ENCODE measurements around the gene MRPL39. TPM values are rescaled to one million over a fixed set of nuclear protein-coding genes. Genes with fewer than 3 reads are reported as not detected.

The MRPL39 gene
- polyA plus RNA-seq, 4 donors, result 30.0 to 50.3 (median 38.6) TPM

- DNase-seq (ENCODE audit: low read depth in 4 of 4, low spot score in 3 of 4), result no peak
These were observed 11.9 kb upstream of the MRPL39 start for GRCh38 chr21:25619198-25619597.

GRCh38 chr21:25615880-25616279, 8.6 kb upstream of the MRPL39 start:
- no peak for DNase-seq (ENCODE audit: low read depth in 4 of 4, low spot score in 3 of 4)

GRCh38 chr21:25614441-25614840, 7.2 kb upstream of the MRPL39 start:
- DNase-seq (ENCODE audit: low read depth in 4 of 4, low spot score in 3 of 4), result no peak

GRCh38 chr21:25608044-25608737, 910 bp upstream of the MRPL39 start:
- DNase-seq (ENCODE audit: low read depth in 4 of 4, low spot score in 3 of 4), result peak in 3 of 4 donors; percentile 57 to 70 (median 58)

GRCh38 chr21:25589887-25590286, 17.4 kb downstream of the MRPL39 start:
- DNase-seq (ENCODE audit: low read depth in 4 of 4, low spot score in 3 of 4), result no peak

- no peak for DNase-seq (ENCODE audit: low read depth in 4 of 4, low spot score in 3 of 4)
These were observed 20.5 kb downstream of the MRPL39 start for GRCh38 chr21:25586791-25587190.

GRCh38 chr21:25586326-25586725, 21.0 kb downstream of the MRPL39 start:
- no peak for DNase-seq (ENCODE audit: low read depth in 4 of 4, low spot score in 3 of 4)

GRCh38 chr21:25584833-25585676, 22.2 kb downstream of the MRPL39 start:
- DNase-seq (ENCODE audit: low read depth in 4 of 4, low spot score in 3 of 4), result no peak

- no peak for DNase-seq (ENCODE audit: low read depth in 4 of 4, low spot score in 3 of 4)
These were observed 23.7 kb downstream of the MRPL39 start for GRCh38 chr21:25583370-25584130.

GRCh38 chr21:25582888-25583287, 24.4 kb downstream of the MRPL39 start:
- no peak for DNase-seq (ENCODE audit: low read depth in 4 of 4, low spot score in 3 of 4)

GRCh38 chr21:25582164-25582790, 25.0 kb downstream of the MRPL39 start:
- no peak for DNase-seq (ENCODE audit: low read depth in 4 of 4, low spot score in 3 of 4)

- no peak for DNase-seq (ENCODE audit: low read depth in 4 of 4, low spot score in 3 of 4)
These were observed 25.7 kb downstream of the MRPL39 start for GRCh38 chr21:25581582-25581981.

GRCh38 chr21:25580912-25581260, 26.4 kb downstream of the MRPL39 start:
- no peak for DNase-seq (ENCODE audit: low read depth in 4 of 4, low spot score in 3 of 4)

- DNase-seq (ENCODE audit: low read depth in 4 of 4, low spot score in 3 of 4), result no peak
These were observed 27.9 kb downstream of the MRPL39 start for GRCh38 chr21:25579226-25580013.

GRCh38 chr21:25578056-25578961, 29.0 kb downstream of the MRPL39 start:
- no peak for DNase-seq (ENCODE audit: low read depth in 4 of 4, low spot score in 3 of 4)

- no peak for DNase-seq (ENCODE audit: low read depth in 4 of 4, low spot score in 3 of 4)
These were observed 29.7 kb downstream of the MRPL39 start for GRCh38 chr21:25577424-25578055.

GRCh38 chr21:25573409-25574206, 33.7 kb downstream of the MRPL39 start:
- DNase-seq (ENCODE audit: low read depth in 4 of 4, low spot score in 3 of 4), result no peak

GRCh38 chr21:25572861-25573310, 34.4 kb downstream of the MRPL39 start:
- DNase-seq (ENCODE audit: low read depth in 4 of 4, low spot score in 3 of 4), result no peak
